Neural cell (in vitro differentiated cells): ENCODE data around the gene MANBA. TPM values are rescaled to one million over a fixed set of nuclear protein-coding genes. Genes with fewer than 3 reads are reported as not detected.

Experiments
- H2AFZ ChIP-seq: fragments of 200-600, 300-800 bp; sonication (generic), shearing (Covaris generic); 2 replicates; pipeline ENCODE4 v1.6.0; 2014; ENCODE audit warnings: low read depth, mild to moderate bottlenecking, antibody characterized with exemption, low read length, moderate library complexity
- H3F3A ChIP-seq: fragments of 200-600 bp; shearing (Covaris generic); 2 replicates; pipeline ENCODE4 v1.6.1; 2016; ENCODE audit warnings: mild to moderate bottlenecking, moderate library complexity, mixed read lengths, antibody characterized with exemption, low read length; ENCODE audit not compliant: insufficient read depth, poor library complexity, severe bottlenecking
- H3K27ac ChIP-seq: fragments of 200-600, 300-800 bp; sonication (generic), shearing (Covaris generic); 2 replicates; pipeline ENCODE4 v1.5.1; 2014; ENCODE audit warnings: mild to moderate bottlenecking, low read length, moderate library complexity
- H3K27me3 ChIP-seq: fragments of 300-800, 200-600 bp; sonication (generic), shearing (Covaris generic); 2 replicates; pipeline ENCODE4 v1.6.0; 2014; ENCODE audit warnings: mild to moderate bottlenecking, low read depth, low read length, moderate library complexity; ENCODE audit not compliant: insufficient read depth
- H3K36me3 ChIP-seq: fragments of 300-800, 200-600 bp; sonication (generic), shearing (Covaris generic); 2 replicates; pipeline ENCODE4 v1.5.1; 2014; ENCODE audit warnings: mild to moderate bottlenecking, antibody characterized with exemption, low read length, moderate library complexity; ENCODE audit not compliant: insufficient read depth
- H3K4me2 ChIP-seq: fragments of 300-800, 200-600 bp; sonication (generic), shearing (Covaris generic); 2 replicates; pipeline ENCODE4 v1.6.0; 2014; ENCODE audit warnings: mild to moderate bottlenecking, low read length
- H3K4me3 ChIP-seq: fragments of 300-800, 200-600 bp; sonication (generic), shearing (Covaris generic); 2 replicates; pipeline ENCODE4 v1.5.1; 2014; ENCODE audit warnings: mild to moderate bottlenecking, low read length, moderate library complexity
- H3K79me2 ChIP-seq: fragments of 200-600 bp; shearing (Covaris generic); replicated peaks from 2 replicates; pipeline ENCODE4 v1.6.0; 2014; ENCODE audit warnings: mild to moderate bottlenecking, low read length, moderate library complexity; ENCODE audit not compliant: insufficient read depth
- H3K9ac ChIP-seq: fragments of 300-800, 200-600 bp; sonication (generic), shearing (Covaris generic); 2 replicates; pipeline ENCODE4 v1.6.1; 2016; ENCODE audit warnings: mild to moderate bottlenecking, low read length, mixed read lengths
- H3K9me2 ChIP-seq: fragments of 200-600 bp; shearing (Covaris generic); 2 replicates; pipeline ENCODE4 v1.6.1; 2016; ENCODE audit warnings: mild to moderate bottlenecking, low read length, mixed read lengths; ENCODE audit not compliant: insufficient read depth
- H3K9me3 ChIP-seq: fragments of 200-600, 300-800 bp; sonication (generic), shearing (Covaris generic); 2 replicates; pipeline ENCODE4 v1.6.1; 2016; ENCODE audit warnings: mild to moderate bottlenecking, mixed run types, low read length, moderate library complexity, mixed read lengths
- H4K20me1 ChIP-seq: fragments of 200-600 bp; shearing (Covaris generic); 2 replicates; pipeline ENCODE4 v1.6.1; 2016; ENCODE audit warnings: mild to moderate bottlenecking, mixed run types; ENCODE audit not compliant: insufficient read depth
- CTCF ChIP-seq: fragments of 450-650 bp; IDR thresholded peaks from 2 replicates; pipeline ENCODE4 v1.5.1; 2014; ENCODE audit warnings: antibody characterized with exemption, mild to moderate bottlenecking, moderate library complexity; ENCODE audit not compliant: poor library complexity, severe bottlenecking
- EP300 ChIP-seq: fragments of 450-650 bp; conservative IDR thresholded peaks from 2 replicates; pipeline ENCODE4 v1.6.1; 2014; ENCODE audit warnings: antibody characterized with exemption, mild to moderate bottlenecking, moderate library complexity; ENCODE audit not compliant: poor library complexity, severe bottlenecking
- MXI1 ChIP-seq: fragments of 450-650 bp; conservative IDR thresholded peaks from 2 replicates; pipeline ENCODE4 v1.6.1; 2014; ENCODE audit warnings: antibody characterized with exemption, mild to moderate bottlenecking; ENCODE audit not compliant: poor library complexity, severe bottlenecking
- REST ChIP-seq: IDR thresholded peaks from 2 replicates; pipeline ENCODE4 v1.6.1; 2012; ENCODE audit warnings: borderline replicate concordance
- SMC3 ChIP-seq: fragments of 450-650 bp; conservative IDR thresholded peaks from 2 replicates; pipeline ENCODE4 v1.6.1; 2014; ENCODE audit warnings: antibody characterized with exemption, mild to moderate bottlenecking, moderate library complexity; ENCODE audit not compliant: poor library complexity
- TAF1 ChIP-seq: IDR thresholded peaks from 2 replicates; pipeline ENCODE4 v1.6.1; 2012; ENCODE audit warnings: low read depth
- polyA plus RNA-seq: library from polyadenylated mRNA; depleted of rRNA; stranded (reverse); fragments of >200 nt; gene quantifications from 2 replicates; pipeline ENCODE4 v1.2.3, GENCODE V29; 2014

MANBA gene
- polyA plus RNA-seq, 1 donor from 2014 or later, result 43.8 TPM

- Histone ChIP-seq H2AFZ (no peak overlapping the region), H3K9ac (no peak overlapping the region), H3K9me3 (no peaks in the 10 kb centered on the region), H3K36me3 (no peaks in the 10 kb centered on the region), H3K27me3 (no peaks in the 10 kb centered on the region), H3K4me2 (no peak overlapping the region), H4K20me1 (no peaks in the 10 kb centered on the region), H3K9me2 (no peaks in the 10 kb centered on the region), H3K27ac (no peak overlapping the region), H3K4me3 (no peak overlapping the region), H3K79me2 (peaks cover 5% of the 10 kb centered on the region), H3F3A (no peaks in the 10 kb centered on the region)
- TF ChIP-seq MXI1 (no peak), CTCF (no peak), EP300 (no peak), REST (no peak), SMC3 (no peak), TAF1 (no peak)
Observed at GRCh38 chr4:102734116-102734515, 26.7 kb downstream of the MANBA start.

DNA sequence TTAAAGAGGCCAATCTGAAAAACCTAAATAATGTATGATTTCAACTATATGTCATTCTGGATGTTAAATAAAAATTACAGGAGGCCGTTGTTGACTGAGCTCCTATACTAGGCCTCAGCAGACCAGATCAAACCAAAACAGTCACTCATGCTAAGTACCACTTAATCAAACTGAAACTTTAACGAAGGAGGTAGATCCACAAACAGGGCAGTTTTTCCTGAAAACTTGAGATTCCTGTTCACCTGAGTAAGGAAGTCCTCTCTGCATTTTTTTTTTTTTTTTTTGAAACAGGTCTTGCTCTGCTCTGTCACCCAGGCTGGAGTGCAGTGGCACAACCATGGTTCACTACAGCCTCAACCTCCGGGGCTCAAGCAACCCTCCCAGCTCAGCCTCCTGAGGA is 27.7 kb downstream of the MANBA start:
- H3K27ac ChIP-seq, result no peak overlapping the region
- no peak overlapping the region for H3K4me2 ChIP-seq
- H3K9me2 ChIP-seq, result no peaks in the 10 kb centered on the region
- no peak overlapping the region for H2AFZ ChIP-seq
- H4K20me1 ChIP-seq, result no peaks in the 10 kb centered on the region
- H3K9me3 ChIP-seq, result no peaks in the 10 kb centered on the region
- no peak for TF ChIP-seq TAF1
- no peak for TF ChIP-seq CTCF
- TF ChIP-seq REST, result no peak
- H3K27me3 ChIP-seq, result no peaks in the 10 kb centered on the region
- H3K36me3 ChIP-seq, result no peaks in the 10 kb centered on the region
- no peak overlapping the region for H3K9ac ChIP-seq
- no peaks in the 10 kb centered on the region for H3F3A ChIP-seq
- peaks cover under 1% of the 10 kb centered on the region for H3K79me2 ChIP-seq
- no peak overlapping the region for H3K4me3 ChIP-seq
